CD14-positive monocyte (primary cell): ENCODE data around the gene SART1. TPM values are rescaled to one million over a fixed set of nuclear protein-coding genes. Genes with fewer than 3 reads are reported as not detected.

Experiments used
- DNase-seq, 3 donors: peaks; one replicate each; pipeline ENCODE4 v3.0.0-alpha.2; 2011 to 2022
- H2AFZ ChIP-seq: 2 replicates; pipeline ENCODE4 v1.6.0; 2012; ENCODE audit warnings: mild to moderate bottlenecking, low read depth, low read length, inconsistent platforms; ENCODE audit not compliant: insufficient read depth, poor library complexity, severe bottlenecking
- H3K27ac ChIP-seq, 2 donors: 1 replicate in 1 of 2; 2 replicates in 1 of 2; pipeline ENCODE4 v1.5.1; 2012 to 2013; ENCODE audit warnings: low read length in 2 of 2, control low read depth in 1 of 2, inconsistent platforms in 1 of 2, low read depth in 1 of 2, mild to moderate bottlenecking in 1 of 2
- H3K27me3 ChIP-seq, 2 donors: one replicate each; pipeline versions ENCODE4 v1.6.0 to v1.6.1; 2011 to 2013; ENCODE audit warnings: low read length in 2 of 2; ENCODE audit not compliant: control insufficient read depth in 2 of 2, insufficient read depth in 2 of 2
- H3K36me3 ChIP-seq, 2 donors: replicated peaks in 1 of 2; 1 replicate in 1 of 2; 2 replicates in 1 of 2; pipeline versions ENCODE4 v1.5.1 to v1.6.1; 2012 to 2013; ENCODE audit warnings: low read length in 2 of 2, control low read depth in 1 of 2, inconsistent platforms in 1 of 2, mild to moderate bottlenecking in 1 of 2; ENCODE audit not compliant: insufficient read depth in 2 of 2, control insufficient read depth in 1 of 2
- H3K4me1 ChIP-seq, 2 donors: 1 replicate in 1 of 2; 2 replicates in 1 of 2; pipeline versions ENCODE4 v1.5.1 to v1.6.1; 2012 to 2013; ENCODE audit warnings: low read length in 2 of 2, control low read depth in 1 of 2, inconsistent platforms in 1 of 2, mild to moderate bottlenecking in 1 of 2, moderate library complexity in 1 of 2; ENCODE audit not compliant: insufficient read depth in 2 of 2, control insufficient read depth in 1 of 2
- H3K4me2 ChIP-seq: replicated peaks from 2 replicates; pipeline ENCODE3; 2012; ENCODE audit warnings: low read length, moderate library complexity, mild to moderate bottlenecking; ENCODE audit not compliant: poor library complexity, severe bottlenecking; ENCODE audit errors: extremely low read depth
- H3K4me3 ChIP-seq, 3 experiments: fragments of 200-600 bp in 1 of 3; sonication (generic) in 1 of 3; replicated peaks in 1 of 3; 1 replicate in 2 of 3; 2 replicates in 1 of 3; pipeline ENCODE4 v1.5.1; 2011 to 2013; ENCODE audit warnings: low read length in 3 of 3, mild to moderate bottlenecking in 3 of 3, control low read depth in 2 of 3, low read depth in 2 of 3, inconsistent platforms in 1 of 3, moderate library complexity in 1 of 3
- H3K79me2 ChIP-seq: 2 replicates; pipeline ENCODE4 v1.6.0; 2012; ENCODE audit warnings: mild to moderate bottlenecking, control low read depth, inconsistent platforms, low read length, moderate library complexity; ENCODE audit not compliant: insufficient read depth
- H3K9ac ChIP-seq: 2 replicates; pipeline ENCODE4 v1.6.0; 2017; ENCODE audit warnings: low read length, mild to moderate bottlenecking; ENCODE audit not compliant: insufficient read depth, poor library complexity, severe bottlenecking
- H3K9me3 ChIP-seq, 2 donors: replicated peaks in 1 of 2; 1 replicate in 1 of 2; 2 replicates in 1 of 2; pipeline versions ENCODE4 v1.5.1 to v1.6.1; 2012 to 2013; ENCODE audit warnings: low read length in 2 of 2, control low read depth in 1 of 2; ENCODE audit not compliant: control insufficient read depth in 1 of 2, insufficient read depth in 1 of 2
- H4K20me1 ChIP-seq: 2 replicates; pipeline ENCODE4 v1.6.0; 2012; ENCODE audit warnings: mild to moderate bottlenecking, low read length, control low read depth, moderate library complexity; ENCODE audit not compliant: insufficient read depth
- H3K27ac Mint-ChIP-seq, 7 donors: one replicate each; pipeline ENCODE4 v1.8.0; 2020; ENCODE audit warnings: mild to moderate bottlenecking in 7 of 7, mixed read lengths in 7 of 7, moderate library complexity in 6 of 7, inconsistent platforms in 2 of 7
- H3K27me3 Mint-ChIP-seq, 3 donors: one replicate each; pipeline ENCODE4 v1.8.0; 2021 to 2022; ENCODE audit warnings: low read depth in 3 of 3, mild to moderate bottlenecking in 3 of 3, mixed read lengths in 3 of 3, moderate library complexity in 3 of 3, inconsistent platforms in 1 of 3
- H3K36me3 Mint-ChIP-seq, 2 donors: one replicate each; pipeline ENCODE4 v1.8.0; 2020; ENCODE audit warnings: mixed read lengths in 2 of 2, inconsistent platforms in 1 of 2, mild to moderate bottlenecking in 1 of 2
- H3K4me1 Mint-ChIP-seq: one replicate; pipeline ENCODE4 v1.8.0; 2020; ENCODE audit warnings: mild to moderate bottlenecking, mixed read lengths
- H3K4me3 Mint-ChIP-seq, 2 donors: one replicate each; pipeline ENCODE4 v1.8.0; 2020; ENCODE audit warnings: mild to moderate bottlenecking in 2 of 2, mixed read lengths in 2 of 2, moderate library complexity in 1 of 2
- H3K9me3 Mint-ChIP-seq, 7 donors: one replicate each; pipeline ENCODE4 v1.8.0; 2020 to 2022; ENCODE audit warnings: mixed read lengths in 7 of 7, mild to moderate bottlenecking in 6 of 7, moderate library complexity in 6 of 7, inconsistent platforms in 2 of 7
- CTCF ChIP-seq: fragments of 200-600 bp; IDR thresholded peaks from one replicate; pipeline ENCODE4 v1.8.0; 2022; ENCODE audit warnings: antibody characterized with exemption, mild to moderate bottlenecking
- WGBS: methylation state at CpG from one replicate; pipeline ENCODE4 v1.1.5; 2013; ENCODE audit warnings: missing lambda C conversion rate; ENCODE audit not compliant: insufficient coverage; 5-methylcytosine and 5-hydroxymethylcytosine counted together
- intact Hi-C, 2 donors: fragments of 100-400 bp; cut with micrococcal nuclease; formaldehyde crosslinking; loops; one replicate each; pipeline versions ENCODE4 v1.15.0 to v1.15.1; 2023
- polyA plus RNA-seq, 3 donors: library from polyadenylated mRNA; depleted of rRNA in 1 of 3; unstranded in 2 of 3; stranded (reverse) in 1 of 3; fragments of 300-500 nt in 2 of 3; fragments of >200 nt in 1 of 3; fragmentation: Illumina TruSeq in 2 of 3; gene quantifications; 1 replicate in 2 of 3; 2 replicates in 1 of 3; pipeline ENCODE4 v1.2.3, GENCODE V29; 2012 to 2021

The SART1 gene
- polyA plus RNA-seq, 3 donors, result 8.9 to 52.8 (median 16.1) TPM

GRCh38 chr11:65981972-65982823, 20.7 kb downstream of the SART1 start:
- 90% methylated on average over 12 of the region's 16 CpGs for WGBS
- peaks cover 7% of the 10 kb centered on the region for H3K4me1 Mint-ChIP-seq
- H3K9me3 Mint-ChIP-seq, result no peaks in the 10 kb centered on the region
- H3K27ac ChIP-seq, result no peak overlapping the region
- no peak overlapping the region for H2AFZ ChIP-seq
- H3K9me3 ChIP-seq, result no peaks in the 10 kb centered on the region
- no peak overlapping the region for H3K4me3 Mint-ChIP-seq
- H3K4me2 ChIP-seq, result no peak overlapping the region
- no peaks in the 10 kb centered on the region for H3K27me3 ChIP-seq
- no peak for TF ChIP-seq CTCF
- no peak overlapping the region for H3K4me3 ChIP-seq
- H3K27me3 Mint-ChIP-seq, result peaks cover 0 to 4% (median 0%) of the 10 kb centered on the region in 3 donors
- intact Hi-C loops, result no loop called here
- DNase-seq, result no peak
- peaks cover 24 to 31% of the 10 kb centered on the region in 2 donors for H3K36me3 ChIP-seq
- H3K9ac ChIP-seq, result no peak overlapping the region
- H3K4me1 ChIP-seq, result peaks cover 15 to 17% of the 10 kb centered on the region in 2 donors
- H3K27ac Mint-ChIP-seq, result peak overlapping the region in 1 of 7 donors; percentile 48
- no peaks in the 10 kb centered on the region for H4K20me1 ChIP-seq
- peaks cover 23 to 35% of the 10 kb centered on the region in 2 donors for H3K36me3 Mint-ChIP-seq
- no peaks in the 10 kb centered on the region for H3K79me2 ChIP-seq

GRCh38 chr11:65982824-65983588, 21.5 kb downstream of the SART1 start:
- H3K27me3 ChIP-seq, result no peaks in the 10 kb centered on the region
- TF ChIP-seq CTCF, result no peak
- intact Hi-C loops, result no loop called here
- Mint-ChIP-seq H3K36me3 (peaks cover 18 to 28% of the 10 kb centered on the region in 2 donors), H3K4me1 (peaks cover 8% of the 10 kb centered on the region), H3K27ac (peak overlapping the region in 1 of 7 donors; percentile 48), H3K27me3 (peaks cover 0 to 4% (median 0%) of the 10 kb centered on the region in 3 donors), H3K4me3 (no peak overlapping the region), H3K9me3 (no peaks in the 10 kb centered on the region)
- H3K4me2 ChIP-seq, result no peak overlapping the region
- H3K79me2 ChIP-seq, result no peaks in the 10 kb centered on the region
- no peaks in the 10 kb centered on the region for H3K9me3 ChIP-seq
- no peak overlapping the region for H3K27ac ChIP-seq
- no peak overlapping the region for H3K9ac ChIP-seq
- H3K4me3 ChIP-seq, result no peak overlapping the region
- H3K4me1 ChIP-seq, result peaks cover 16 to 20% of the 10 kb centered on the region in 2 donors
- no peaks in the 10 kb centered on the region for H4K20me1 ChIP-seq
- peaks cover 16 to 23% of the 10 kb centered on the region in 2 donors for H3K36me3 ChIP-seq
- no peak for DNase-seq
- no peak overlapping the region for H2AFZ ChIP-seq
- WGBS, result 95% methylated on average over 6 of the region's 22 CpGs
